Heart right ventricle (tissue), 16 donors: ENCODE data around the gene SPEG. TPM values are rescaled to one million over a fixed set of nuclear protein-coding genes. Genes with fewer than 3 reads are reported as not detected.
"Not testable (repeated sequence)": the region's sequence is repeated elsewhere in the genome, so short reads cannot be mapped to it uniquely, and the experiment has no call there.

Experiments used
- ATAC-seq, 8 donors: fragments of 200-7000 bp; cut with Tn5 transposase; one replicate each; pipeline ENCODE4 v1.9.1; 2020; ENCODE audit warnings: mild to moderate bottlenecking in 8 of 8, moderate library complexity in 8 of 8, moderate number of reproducible peaks in 1 of 8
- DNase-seq, 2 donors: peaks; one replicate each; pipeline ENCODE4 v3.0.0-alpha.2; 2020
- H3K27ac ChIP-seq, 10 donors: fragments of 200-600 bp; sonication (generic) in 2 of 10; one replicate each; pipeline versions ENCODE4 v1.5.0 to v1.8.0; 2020 to 2022; ENCODE audit warnings: mild to moderate bottlenecking in 3 of 10
- H3K27me3 ChIP-seq, 7 donors: fragments of 200-600 bp; one replicate each; pipeline ENCODE4 v1.8.0; 2021 to 2022; ENCODE audit warnings: mild to moderate bottlenecking in 2 of 7
- H3K36me3 ChIP-seq, 9 donors: fragments of 200-600 bp; sonication (generic) in 1 of 9; one replicate each; pipeline versions ENCODE4 v1.5.0 to v1.8.0; 2020 to 2022; ENCODE audit warnings: mild to moderate bottlenecking in 2 of 9
- H3K4me1 ChIP-seq, 9 donors: fragments of 200-600 bp; sonication (generic) in 1 of 9; one replicate each; pipeline versions ENCODE4 v1.5.0 to v1.8.0; 2020 to 2022; ENCODE audit warnings: mild to moderate bottlenecking in 4 of 9
- H3K4me3 ChIP-seq, 10 donors: fragments of 200-600 bp; sonication (generic) in 2 of 10; one replicate each; pipeline versions ENCODE4 v1.5.0 to v1.8.0; 2020 to 2022; ENCODE audit warnings: mild to moderate bottlenecking in 7 of 10, moderate library complexity in 2 of 10
- H3K9me3 ChIP-seq, 11 donors: fragments of 200-600 bp in 10 of 11; sonication (generic) in 2 of 11; one replicate each; pipeline versions ENCODE4 v1.5.0 to v1.8.0; 2013 to 2022; ENCODE audit warnings: mild to moderate bottlenecking in 2 of 11, control low read depth in 1 of 11, moderate library complexity in 1 of 11
- WGBS, 2 donors: extraction: QIAGEN DNeasy Blood & Tissue Kit; methylation state at CpG; one replicate each; pipeline ENCODE4 v1.1.7; 2013; ENCODE audit warnings: inconsistent platforms in 1 of 2; 5-methylcytosine and 5-hydroxymethylcytosine counted together
- intact Hi-C, 10 donors: fragments of 100-400 bp; cut with DNase I; formaldehyde crosslinking; loops; one replicate each; pipeline versions ENCODE4 v1.11.1 to v1.14.2; 2022
- polyA plus RNA-seq, 2 donors: library from polyadenylated mRNA; stranded (reverse); fragments of 200-250 nt; gene quantifications; one replicate each; pipeline ENCODE4 v1.2.3, GENCODE V29; 2013
- total RNA-seq, 10 donors: library from RNA; stranded (reverse); fragmentation: NEBNext Ultra II Directional in 3 of 10; extraction: Animal tissue kit (Norgen Biotek cat#: 25700) in 3 of 10; gene quantifications; one replicate each; pipeline versions ENCODE4 v1.2.1 to v1.2.4, GENCODE V29; 2021 to 2023
- TF ChIP-seq, protein P1 (sequence below), 9 donors: fragments of 200-600 bp; sonication (generic) in 2 of 9; IDR thresholded peaks; one replicate each; pipeline versions ENCODE4 v1.5.0 to v1.8.0; 2021 to 2022; ENCODE audit warnings: antibody characterized with exemption in 9 of 9, mild to moderate bottlenecking in 5 of 9, moderate library complexity in 1 of 9
- donor health status: Arrhythmogenic right ventricular cardiomyopathy.
- donor health status: ischemic (EF 13 %, LVEDD 7.1; RV severe dilation, severe dysfunction).
- donor health status: healthy with polysubstance abuse.
- donor health status: DM: no; HTN: yes; CAD: no.
- donor health status: DM: no; HTN: no; CAD: no.
- donor health status: ischemic (EF 25% LVEDD 6.9; RV normal size, moderate dysfunction).
- donor health status: ischemic (EF 25% LVEDD 5.7; RV mildly dilated, moderate dysfunction).
- donor health status: healthy.
- donor health status: DM: yes; HTN: yes; CAD: no.
- donor health status: Ischemic cardiomyopathy.
- donor health status: ischemic (EF 35%, LVEDD 5.7; RV mildly dilated, moderate dysfunction).
- donor health status: nonischemic (EF 11% LVEDD 7.7; RV severe dilation, severe dysfunction).
- donor health status: DM: yes; HTN: yes; CAD: no.
- donor health status: PGD.
- donor health status: ischemic (EF 29% LVEDD 5.4; RV normal size, mild dysfunction).
- donor health status: nonischemic (EF 23%, LVEDD 6.1; RV moderate dilation, normal function).

Gene SPEG
- total and polyA plus RNA-seq, 12 donors: 62.9 to 151 (median 120) TPM

DNA sequence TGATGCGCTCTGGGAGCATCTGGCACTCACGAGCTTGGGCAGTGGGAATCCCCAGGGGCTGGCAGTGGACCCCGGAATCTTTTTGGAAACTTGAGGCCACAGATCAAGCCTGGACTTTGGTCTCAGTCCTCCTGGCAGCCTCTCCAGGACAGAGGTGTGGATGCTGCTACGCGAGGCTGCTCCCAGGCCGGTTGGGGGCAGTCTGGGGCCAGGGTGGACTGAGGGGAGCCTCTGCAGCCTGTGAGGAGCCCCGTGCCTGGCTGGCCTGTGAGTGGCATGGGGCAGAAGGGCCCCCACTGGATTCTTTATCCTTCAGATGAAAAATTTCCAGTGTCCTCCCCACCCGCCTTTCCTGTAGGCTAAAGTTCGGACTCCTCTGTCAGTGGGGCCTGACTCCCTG lies 29.2 kb upstream of the SPEG start:
- TF ChIP-seq, protein P1, sequence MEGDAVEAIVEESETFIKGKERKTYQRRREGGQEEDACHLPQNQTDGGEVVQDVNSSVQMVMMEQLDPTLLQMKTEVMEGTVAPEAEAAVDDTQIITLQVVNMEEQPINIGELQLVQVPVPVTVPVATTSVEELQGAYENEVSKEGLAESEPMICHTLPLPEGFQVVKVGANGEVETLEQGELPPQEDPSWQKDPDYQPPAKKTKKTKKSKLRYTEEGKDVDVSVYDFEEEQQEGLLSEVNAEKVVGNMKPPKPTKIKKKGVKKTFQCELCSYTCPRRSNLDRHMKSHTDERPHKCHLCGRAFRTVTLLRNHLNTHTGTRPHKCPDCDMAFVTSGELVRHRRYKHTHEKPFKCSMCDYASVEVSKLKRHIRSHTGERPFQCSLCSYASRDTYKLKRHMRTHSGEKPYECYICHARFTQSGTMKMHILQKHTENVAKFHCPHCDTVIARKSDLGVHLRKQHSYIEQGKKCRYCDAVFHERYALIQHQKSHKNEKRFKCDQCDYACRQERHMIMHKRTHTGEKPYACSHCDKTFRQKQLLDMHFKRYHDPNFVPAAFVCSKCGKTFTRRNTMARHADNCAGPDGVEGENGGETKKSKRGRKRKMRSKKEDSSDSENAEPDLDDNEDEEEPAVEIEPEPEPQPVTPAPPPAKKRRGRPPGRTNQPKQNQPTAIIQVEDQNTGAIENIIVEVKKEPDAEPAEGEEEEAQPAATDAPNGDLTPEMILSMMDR (IDR thresholded peaks at IDR 0.05): peak in 7 of 9 donors; percentile 21 to 58 (median 44)
- DNase-seq (peak; percentile 66 to 68), ATAC-seq (peak; percentile 44 to 82 (median 78))
- H3K4me3 ChIP-seq: peak overlapping the region in 1 of 10 donors; percentile 9
- intact Hi-C loops: loop anchor here in 5 of 10 donors (1.0 to 10.0 kb wide), 7 partner anchors 12 to 239 kb away; partner anchors contain the start of genes DES (in 1 of the 5) and SPEG (in 1 of the 5)
- H3K27ac ChIP-seq: peak overlapping the region; percentile 79 to 96 (median 90)
- peaks cover 0 to 66% (median 23%) of the 10 kb centered on the region in 9 donors for H3K4me1 ChIP-seq
- no peaks in the 10 kb centered on the region for H3K27me3 ChIP-seq
- no peaks in the 10 kb centered on the region for H3K36me3 ChIP-seq
- H3K9me3 ChIP-seq: no peaks in the 10 kb centered on the region
- WGBS, 2 donors: 62 to 64% methylated on average over 9 of the region's 9 CpGs

DNA sequence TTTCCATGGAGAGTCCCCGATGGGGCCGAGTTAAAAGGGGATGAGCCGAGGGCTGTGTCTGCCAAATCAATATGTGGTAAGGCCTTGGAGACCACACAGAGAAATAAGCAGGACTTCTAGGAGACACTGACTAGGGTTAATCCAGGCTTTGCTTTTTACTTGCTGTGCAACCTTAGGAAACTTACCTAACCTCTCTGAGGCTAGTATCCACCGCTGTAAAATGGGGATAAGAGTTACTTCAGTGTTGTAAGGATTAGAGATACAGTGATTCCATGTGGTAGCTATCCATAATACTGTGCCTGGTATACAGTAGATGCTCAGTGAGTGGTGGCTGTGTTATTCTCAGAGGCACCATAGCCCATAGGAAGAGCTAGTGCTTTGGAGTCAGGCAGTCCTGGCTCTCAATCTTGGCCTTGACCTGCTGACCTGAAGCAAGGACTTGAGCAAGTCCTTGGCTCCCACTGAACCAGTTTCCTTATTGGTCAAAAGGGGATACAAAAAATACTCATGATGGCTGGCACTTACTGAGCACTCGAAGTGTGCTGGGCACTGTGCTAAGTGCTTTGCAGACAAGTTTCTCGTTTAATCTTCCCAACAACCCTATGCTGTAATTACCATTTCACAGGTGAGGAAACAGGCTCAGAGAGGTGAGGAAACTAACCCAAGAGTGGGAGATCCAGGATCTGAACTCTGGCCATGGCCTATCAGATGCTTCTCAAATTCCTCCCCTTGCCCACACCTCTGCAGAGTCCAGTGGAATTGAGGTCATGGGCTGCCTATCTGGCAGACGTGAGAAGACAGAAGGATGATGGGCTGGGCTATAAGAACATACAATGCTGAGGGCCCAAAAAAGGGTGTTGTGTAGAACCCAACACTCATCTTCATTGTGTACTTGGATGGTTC lies 28.4 kb upstream of the SPEG start:
- TF ChIP-seq, protein P1 (IDR thresholded peaks at IDR 0.05): no peak
- peak overlapping the region; percentile 79 to 96 (median 90) for H3K27ac ChIP-seq
- H3K27me3 ChIP-seq: no peaks in the 10 kb centered on the region
- H3K36me3 ChIP-seq: no peaks in the 10 kb centered on the region
- peak in 2 of 8 donors; percentile 2 for ATAC-seq
- no peak overlapping the region for H3K4me3 ChIP-seq
- H3K9me3 ChIP-seq: no peaks in the 10 kb centered on the region
- 73 to 79% methylated on average over 7 of the region's 7 CpGs for WGBS, 2 donors
- peaks cover 0 to 66% (median 23%) of the 10 kb centered on the region in 9 donors for H3K4me1 ChIP-seq
- no peak for DNase-seq
- intact Hi-C loops: loop anchor here in 5 of 10 donors (1.0 to 10.0 kb wide), 8 partner anchors 11 to 239 kb away; partner anchors contain the start of genes SPEG (in 2 of the 5) and DES (in 1 of the 5)

DNA sequence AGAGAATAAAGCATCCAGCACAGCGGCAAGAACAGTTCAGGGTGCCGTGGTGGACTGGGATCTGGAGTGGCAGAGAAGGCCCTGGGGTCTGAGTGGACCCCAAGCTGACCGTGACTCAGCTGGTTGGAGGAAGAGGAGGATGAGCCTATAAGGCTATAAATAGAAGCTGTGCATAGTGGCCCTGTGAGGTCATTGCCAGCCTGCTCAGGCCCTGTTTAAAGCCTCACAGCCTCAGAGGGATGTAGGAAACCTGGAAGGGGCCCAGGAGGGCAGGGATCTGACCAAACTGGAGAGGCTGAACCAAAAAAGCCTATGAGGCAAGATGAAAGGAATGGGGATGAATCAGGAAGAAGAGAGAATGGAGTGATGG lies 27.8 kb upstream of the SPEG start:
- Histone ChIP-seq H3K27me3 (peaks cover 0 to 3% (median 0%) of the 10 kb centered on the region in 7 donors), H3K4me3 (no peak overlapping the region), H3K27ac (peak overlapping the region; percentile 79 to 96 (median 90)), H3K36me3 (no peaks in the 10 kb centered on the region), H3K4me1 (peaks cover 0 to 66% (median 23%) of the 10 kb centered on the region in 9 donors), H3K9me3 (peaks cover 0 to under 1% (median 0%) of the 10 kb centered on the region in 11 donors)
- TF ChIP-seq, protein P1 (IDR thresholded peaks at IDR 0.05): no peak
- intact Hi-C loops: loop anchor here in 4 of 10 donors (1.0 to 10.0 kb wide), 3 partner anchors 27 to 238 kb away; partner anchors contain the start of gene SPEG (in 1 of the 4)
- ATAC-seq (peak; percentile 56 to 79 (median 66)), DNase-seq (peak; percentile 55 to 82)
- WGBS, 2 donors: 51 to 61% methylated on average over 3 of the region's 3 CpGs

DNA sequence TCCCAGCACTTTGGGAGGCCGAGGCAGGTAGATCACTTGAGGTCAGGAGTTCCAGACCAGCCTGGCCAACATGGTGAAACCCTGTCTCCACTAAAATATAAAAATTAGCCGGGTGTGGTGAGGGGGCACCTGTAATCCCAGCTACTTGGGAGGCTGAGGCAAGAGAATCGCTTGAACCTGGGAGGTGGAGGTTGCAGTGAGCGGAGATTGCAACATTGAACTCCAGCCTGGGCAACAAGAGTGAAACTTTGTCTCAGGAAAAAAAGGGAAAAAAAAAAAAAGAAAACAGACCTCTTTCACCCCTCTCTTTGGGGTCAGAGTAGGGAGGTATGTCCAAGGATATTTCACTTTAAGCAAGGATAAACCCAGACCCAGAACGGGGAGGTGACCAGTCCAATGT lies 27.3 kb upstream of the SPEG start:
- 68 to 78% methylated on average over 5 of the region's 5 CpGs for WGBS, 2 donors
- H3K4me3 ChIP-seq, H3K36me3 ChIP-seq, DNase-seq, H3K9me3 ChIP-seq, ATAC-seq, H3K27me3 ChIP-seq: not testable (repeated sequence)
- intact Hi-C loops: loop anchor here in 3 of 10 donors (10.0 kb wide), 2 partner anchors 47 to 237 kb away; no protein-coding TSS in a partner anchor
- H3K27ac ChIP-seq: peak overlapping the region; percentile 35 to 96 (median 86)
- peaks cover 0 to 66% (median 23%) of the 10 kb centered on the region in 9 donors for H3K4me1 ChIP-seq
